Activated T-helper 1 cell treated with Interleukin-2 at 50 U/mL for 16 hours (primary cell): Measurements from ENCODE around the gene SEC22C.
"Not testable (repeated sequence)": the region's sequence is repeated elsewhere in the genome, so short reads cannot be mapped to it uniquely, and the experiment has no call there.

Source experiments
- DNase-seq: peaks from one replicate; pipeline ENCODE4 v3.0.0-alpha.2; 2020; ENCODE audit warnings: low read depth

The SEC22C gene

DNA sequence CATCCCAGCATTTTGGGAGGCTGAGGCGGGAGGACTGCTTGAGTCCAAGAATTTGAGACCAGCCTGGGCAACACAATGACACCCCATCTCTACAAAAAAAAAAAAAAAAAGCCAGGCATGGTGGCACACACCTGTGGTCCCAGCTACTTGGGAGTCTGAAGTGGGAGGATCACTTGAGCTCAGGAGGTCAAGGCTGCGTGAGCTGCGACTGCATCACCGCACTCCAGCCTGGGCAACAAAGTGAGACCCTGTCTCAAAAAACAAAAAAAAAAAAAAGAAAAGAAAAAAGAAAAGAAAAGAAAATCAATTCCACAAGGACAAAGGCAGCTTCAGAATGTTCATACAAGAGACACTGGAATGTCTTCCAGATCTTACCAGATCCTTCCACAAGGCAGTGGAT, 2.4 kb downstream of the SEC22C start:
- not testable (repeated sequence) for DNase-seq

DNA sequence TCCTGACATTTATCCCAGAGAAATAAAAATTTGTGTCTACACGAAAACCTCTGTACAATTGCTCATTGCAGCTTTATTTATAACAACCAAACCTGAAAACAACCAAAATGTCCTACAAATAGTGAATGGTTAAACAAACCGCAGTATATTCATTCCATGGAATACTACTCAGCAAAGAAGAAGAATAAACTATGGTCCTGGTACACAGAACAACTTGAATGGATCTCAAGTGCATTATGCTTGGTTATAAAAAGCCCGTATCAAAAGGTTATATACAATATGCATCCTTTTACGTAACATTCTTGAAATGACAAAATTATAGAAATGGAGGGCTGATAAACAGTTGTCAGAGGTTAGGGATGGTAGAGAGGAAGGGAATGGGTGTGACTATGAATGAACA, 3.7 kb downstream of the SEC22C start:
- no peak for DNase-seq

DNA sequence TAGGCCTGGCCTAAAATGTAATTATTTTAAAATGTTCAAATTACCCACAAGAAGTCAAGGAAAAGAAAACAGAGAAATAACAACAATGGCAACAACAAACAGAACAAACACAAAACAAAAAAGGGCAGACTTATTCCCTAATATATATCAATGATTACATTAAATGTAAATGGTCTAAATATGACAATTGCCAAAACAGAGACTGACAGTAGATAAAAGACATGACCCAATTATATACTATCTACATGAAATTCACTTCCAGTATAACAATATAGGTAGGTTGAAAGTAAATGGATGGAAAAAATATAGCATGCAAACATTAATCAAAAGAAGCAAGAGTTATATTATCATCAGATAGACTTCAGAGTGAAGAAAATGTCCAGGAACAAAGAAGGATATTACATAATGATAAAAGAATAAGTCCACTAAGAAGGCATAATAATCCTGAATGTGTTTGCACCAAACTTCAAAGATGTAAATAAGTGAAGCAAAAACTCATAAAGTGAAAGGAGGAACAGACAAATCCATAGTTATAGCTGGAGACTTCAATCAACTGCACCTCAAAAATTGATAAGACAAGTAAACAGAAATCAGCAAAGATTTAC, 6.5 kb downstream of the SEC22C start:
- DNase-seq = no peak

DNA sequence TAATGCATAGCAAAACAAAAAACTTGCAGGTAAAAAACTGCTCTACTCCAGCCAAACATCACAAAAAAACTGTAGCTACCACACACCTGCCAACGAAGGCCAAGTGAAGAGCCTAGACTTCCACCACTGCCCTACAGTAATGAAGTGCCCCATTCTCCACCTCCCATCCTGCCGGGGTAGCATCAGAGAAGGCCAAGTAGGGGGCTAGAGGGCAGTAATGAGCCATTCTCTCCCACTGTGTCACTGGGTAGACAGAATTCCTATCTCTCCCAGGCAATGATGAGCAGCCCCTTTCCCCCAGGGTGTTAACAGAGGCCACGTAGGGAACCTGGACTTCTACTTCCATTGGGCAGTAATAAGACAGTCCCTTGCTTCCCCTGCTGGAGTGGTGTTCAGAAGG, 9.5 kb downstream of the SEC22C start:
- no peak for DNase-seq

DNA sequence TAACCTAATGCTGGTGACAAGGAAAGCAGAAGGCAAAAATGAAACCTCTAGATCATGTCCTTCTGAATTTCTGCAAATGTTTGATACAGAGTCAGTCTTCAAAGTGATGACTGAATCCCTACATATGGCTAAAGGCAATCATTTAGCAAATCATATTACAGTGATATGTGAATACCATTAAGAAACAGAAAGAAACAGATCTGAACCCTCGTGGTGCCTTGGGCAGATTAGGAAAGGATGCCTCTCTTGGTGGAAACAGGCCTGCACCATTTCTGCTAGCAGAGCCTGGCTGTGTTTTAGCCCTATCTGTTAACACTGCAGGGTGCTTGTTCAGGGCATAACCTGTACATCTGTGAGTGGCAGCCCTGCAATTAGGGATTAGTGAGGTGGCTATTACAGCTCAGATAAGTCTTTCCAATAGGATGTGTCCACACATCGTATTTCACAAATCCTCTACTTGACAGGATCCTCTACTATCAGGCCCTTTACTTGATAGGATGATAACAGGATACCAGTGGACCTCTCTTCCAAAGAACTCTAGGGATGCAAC, 12.1 kb downstream of the SEC22C start:
- no peak for DNase-seq

DNA sequence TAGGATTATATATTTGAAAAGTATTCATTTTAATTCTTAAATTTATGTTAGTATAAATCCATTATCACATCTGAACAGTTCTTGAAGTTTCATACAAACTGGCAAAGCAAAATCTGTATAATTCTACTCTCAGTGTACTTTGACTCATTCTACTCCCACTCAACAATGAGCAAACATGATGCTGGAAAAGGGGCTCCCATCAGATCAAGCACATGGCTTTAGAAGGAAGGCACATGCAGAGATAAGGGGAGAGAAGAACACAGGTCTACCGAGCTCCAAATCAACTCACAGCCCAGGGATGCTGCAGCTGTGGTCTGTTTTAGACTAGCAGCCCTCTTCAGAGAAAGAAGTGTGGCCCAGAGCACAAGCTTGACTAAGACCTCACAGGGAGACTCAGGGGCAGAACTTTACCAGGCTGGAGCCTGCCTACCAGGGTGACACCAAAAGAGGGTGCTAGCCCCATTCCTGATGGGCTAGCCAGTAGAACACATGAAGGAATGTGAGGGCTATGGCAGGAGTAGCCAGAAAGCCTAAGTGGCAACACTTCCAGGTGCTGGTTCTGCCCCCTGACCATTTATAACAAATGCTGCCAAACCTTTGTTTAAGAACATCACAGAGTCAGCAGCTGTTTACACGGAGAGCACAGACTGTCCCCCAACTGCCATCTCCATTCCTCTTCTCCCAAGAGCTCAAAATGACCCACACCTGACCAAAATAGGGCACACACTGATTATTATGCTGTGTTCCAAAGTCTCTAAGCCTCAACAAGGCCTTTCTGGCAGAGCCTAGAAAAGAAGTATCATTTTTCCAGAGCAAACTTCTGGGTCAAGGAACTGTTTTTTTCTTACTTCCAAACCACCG, 19.5 kb downstream of the SEC22C start:
- no peak for DNase-seq

DNA sequence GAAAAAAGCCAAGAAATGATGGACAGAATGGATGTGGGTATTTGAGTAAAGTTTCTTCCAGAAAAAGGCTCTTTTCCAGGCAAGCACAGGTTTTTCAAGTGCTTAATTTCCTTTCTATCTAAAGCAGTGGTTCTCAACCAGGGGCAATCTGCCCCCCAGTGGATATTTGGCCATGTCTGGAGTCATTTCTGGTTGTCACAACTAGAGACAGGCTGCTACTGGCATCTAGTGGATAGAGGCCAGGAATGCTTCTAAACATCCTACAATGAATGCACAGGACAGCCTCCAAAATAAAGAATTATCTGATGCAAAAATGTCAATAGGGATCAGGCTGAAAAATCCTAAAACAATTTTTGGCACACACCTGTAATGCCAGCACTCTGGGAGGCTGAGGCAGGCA, 23.9 kb downstream of the SEC22C start:
- DNase-seq = no peak

DNA sequence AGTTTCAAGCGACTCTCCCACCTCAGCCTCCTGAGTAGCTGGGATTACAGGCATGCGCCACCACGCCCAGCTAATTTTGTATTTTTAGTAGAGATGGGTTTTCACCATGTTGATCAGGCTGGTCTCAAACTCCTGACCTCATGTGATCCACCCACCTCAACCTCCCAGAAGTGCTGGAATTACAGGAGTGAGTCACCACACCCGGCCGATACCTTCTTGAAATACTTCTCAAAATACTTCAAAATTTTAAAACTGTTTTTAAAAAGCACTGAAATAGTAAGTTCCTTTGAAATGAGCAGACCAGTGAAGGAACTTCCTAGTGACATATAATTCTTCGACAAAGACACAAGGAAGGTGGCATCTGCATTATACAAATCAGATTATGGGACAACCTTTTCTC, 24.9 kb downstream of the SEC22C start:
- DNase-seq = not testable (repeated sequence)

DNA sequence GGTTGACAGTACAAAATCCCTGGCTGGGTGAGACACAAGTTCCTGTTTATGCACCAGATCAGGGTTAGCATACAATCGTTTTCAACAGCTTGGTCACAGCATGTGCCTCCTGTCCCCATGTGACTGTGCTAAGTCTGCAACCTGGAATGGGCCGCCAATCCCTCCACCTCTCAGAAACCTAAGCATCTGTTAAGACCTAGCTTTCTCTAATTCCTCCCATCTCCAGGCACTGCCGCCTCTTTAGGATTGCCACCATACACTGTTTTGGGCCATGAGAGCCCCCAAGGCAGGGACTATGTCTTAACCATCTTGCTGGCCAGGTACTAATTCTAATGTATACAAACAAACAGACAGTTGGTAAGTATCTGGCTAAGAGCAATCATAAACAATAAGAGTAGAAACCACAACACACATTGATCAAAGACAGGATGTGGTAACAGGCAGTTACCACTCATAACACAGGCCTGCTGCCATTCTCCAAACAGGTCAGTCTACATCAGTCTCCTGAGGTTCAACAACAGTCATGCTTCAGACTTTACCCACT, 25.6 kb downstream of the SEC22C start:
- peak; percentile 24 for DNase-seq

DNA sequence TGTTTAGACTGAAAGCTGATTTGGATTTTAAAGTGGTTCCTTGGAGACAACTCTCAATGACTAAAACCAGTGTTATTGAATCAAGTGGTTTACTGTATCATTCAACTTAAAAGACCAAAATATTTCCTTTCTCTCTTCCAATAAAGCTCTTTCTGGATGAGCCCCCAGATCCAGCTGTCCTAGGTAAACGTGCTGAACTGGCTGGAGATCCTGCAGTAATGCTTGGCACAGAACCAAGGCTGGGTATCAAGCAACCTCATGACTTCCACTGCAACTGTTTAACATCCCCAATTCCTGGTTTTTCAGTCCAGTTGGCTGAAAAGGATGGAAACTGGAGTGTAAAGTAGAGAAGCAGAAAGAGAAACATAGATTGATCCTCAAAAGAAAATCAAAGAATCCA, 28.9 kb downstream of the SEC22C start:
- no peak for DNase-seq

DNA sequence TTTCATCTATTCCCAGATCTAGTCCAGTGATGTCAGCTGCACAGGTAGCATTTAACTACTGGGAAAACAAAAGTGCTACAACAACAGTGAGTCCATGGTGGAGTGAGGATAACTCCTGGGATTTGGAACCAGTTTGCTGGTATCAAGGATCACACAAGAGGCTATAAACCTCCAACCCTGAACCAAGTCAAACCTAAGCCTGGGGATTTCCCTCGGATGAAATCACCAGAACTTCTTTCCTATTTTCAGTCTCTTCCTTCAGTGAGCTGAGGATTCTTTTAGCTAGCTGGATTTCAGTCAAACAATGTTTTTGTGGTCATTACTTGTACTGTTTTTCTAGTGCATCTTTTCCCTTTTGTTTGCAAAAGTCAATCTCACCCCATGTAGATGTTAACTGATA, 31.5 kb downstream of the SEC22C start:
- DNase-seq = no peak

DNA sequence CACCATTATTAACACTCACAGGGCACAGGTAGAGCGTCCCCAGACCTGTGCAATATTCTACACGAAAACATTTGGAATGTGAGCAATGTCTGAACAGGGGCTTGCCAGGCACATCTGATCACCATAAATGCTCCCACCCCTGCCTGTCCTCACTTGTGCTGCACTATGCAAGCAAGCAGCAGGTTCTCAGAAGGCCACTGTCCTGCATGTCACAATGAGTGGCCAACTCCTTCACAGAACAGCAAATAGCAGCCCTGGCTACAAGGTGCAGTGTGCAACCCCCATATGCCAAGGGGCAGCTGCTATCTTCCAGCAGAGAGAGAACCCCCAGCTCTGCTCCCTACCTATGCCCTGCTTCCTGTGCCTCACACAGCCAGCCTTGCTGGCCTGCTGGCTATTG, 32.6 kb downstream of the SEC22C start:
- DNase-seq = no peak

DNA sequence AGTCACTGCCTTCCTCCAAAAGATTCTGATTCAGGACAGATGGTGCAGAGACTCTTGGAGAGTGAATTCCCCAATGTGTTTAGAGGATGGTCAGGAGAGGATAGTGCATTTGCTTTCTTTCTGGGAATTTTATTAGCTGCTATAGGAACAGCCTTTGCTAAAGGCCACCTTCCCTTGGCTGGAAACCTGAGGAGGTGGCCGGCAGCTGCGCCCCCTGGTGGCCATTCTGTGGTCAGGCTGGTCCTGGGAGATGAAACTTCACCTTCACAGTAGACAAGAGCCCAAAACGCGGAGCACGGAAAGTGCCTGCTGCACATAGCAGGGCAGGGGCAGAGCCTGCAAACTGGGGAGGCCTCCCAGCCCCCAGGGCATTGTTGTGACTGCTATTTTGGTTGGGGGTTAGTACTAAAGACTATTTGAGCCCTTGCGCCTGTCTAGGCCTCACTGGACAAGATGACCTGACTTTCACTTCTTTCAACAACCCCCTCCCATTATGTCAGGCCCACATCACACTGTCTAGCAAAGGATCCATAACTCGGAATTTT, 34.3 kb downstream of the SEC22C start:
- DNase-seq = peak; percentile 53

DNA sequence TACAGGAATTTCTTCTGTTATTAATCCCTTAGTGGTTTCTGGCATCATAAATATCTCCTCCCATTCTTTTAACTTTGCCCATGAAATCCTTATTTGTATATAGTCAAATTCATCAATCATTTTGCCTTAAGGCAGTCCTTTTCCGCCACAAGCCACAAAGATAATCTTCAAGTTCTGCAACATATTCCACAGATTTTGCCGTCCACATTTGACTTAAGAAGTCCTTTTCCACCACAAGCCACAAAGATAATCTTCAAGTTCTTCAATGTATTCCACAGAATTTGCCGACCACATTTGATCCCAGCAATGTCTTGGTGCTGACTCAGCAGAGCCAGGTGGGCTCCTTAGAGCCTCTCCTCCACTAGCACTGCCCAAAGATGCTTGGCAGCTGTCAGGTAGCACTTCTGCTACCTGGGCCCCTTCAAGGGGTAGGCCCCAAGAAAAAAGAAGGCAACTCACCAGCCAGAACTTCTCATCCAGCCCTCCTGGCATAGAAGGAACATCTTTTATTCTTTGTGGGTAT, 35.0 kb downstream of the SEC22C start:
- no peak for DNase-seq

DNA sequence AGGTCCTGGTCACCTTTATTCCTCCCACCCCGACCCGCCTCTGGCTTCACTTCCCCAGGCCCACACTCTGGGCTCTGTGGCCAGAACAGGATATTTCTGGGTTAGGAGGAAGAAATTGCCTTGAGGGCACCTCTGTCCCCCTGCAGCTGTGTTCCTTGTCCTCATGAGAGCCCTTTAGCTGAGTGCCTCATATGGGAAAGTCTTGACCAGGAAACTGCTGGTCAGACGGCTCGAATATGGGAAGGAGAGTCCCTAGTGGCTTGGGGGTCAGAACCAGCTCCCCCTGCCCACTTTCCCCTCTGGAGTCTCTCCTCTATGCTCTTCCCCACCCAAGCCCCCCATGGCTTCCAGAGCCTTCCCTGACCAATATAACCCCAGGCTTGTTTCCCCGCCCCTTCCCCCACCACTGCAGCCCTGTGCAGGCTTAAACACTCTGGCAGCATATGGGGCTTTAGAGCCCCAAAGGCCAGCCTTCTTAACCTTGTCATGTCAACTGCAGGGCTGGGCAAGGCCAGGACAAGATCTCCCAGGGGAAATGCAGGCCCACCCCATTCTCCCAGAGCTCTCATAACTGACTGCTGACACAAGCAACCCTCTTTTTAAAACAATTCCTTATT, 36.4 kb downstream of the SEC22C start:
- no peak for DNase-seq

DNA sequence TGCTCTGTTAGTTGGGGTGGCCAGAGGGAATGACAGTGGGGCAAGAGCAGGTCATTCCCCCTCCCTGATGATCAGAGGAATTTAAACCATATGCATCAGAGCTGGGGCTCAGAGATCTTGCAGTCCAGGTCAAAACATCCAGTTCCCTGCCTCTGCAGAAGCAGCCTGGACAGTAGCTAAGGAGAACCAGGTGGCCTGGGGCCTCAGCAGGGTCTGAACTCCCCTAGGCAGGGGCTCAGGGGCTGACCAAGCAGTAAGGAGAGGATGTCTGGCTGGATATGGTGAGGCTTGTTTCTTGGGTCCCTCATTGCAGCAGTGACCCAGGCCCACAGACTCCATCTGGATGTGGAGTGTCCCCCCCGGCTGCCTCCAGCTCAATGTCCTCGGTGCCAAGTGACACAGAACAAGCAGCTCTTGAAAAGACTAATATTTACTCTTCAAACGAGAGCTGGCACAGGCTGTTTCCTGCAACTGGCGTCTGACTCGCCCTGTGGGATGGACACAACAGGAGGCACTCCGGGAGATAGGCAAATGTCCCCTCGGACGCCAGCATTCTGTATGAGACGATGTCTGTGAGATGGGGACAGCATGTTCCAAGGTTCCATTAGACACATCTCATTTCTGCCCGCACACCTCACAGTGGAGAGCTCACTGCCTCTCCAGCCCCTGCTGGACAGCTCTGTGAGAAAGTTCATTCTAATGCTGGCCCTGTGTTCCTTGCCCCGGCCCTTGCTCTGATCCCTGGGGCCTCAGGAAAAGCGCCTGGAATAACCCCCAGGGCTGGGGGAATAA, 37.1 kb downstream of the SEC22C start:
- DNase-seq = no peak

DNA sequence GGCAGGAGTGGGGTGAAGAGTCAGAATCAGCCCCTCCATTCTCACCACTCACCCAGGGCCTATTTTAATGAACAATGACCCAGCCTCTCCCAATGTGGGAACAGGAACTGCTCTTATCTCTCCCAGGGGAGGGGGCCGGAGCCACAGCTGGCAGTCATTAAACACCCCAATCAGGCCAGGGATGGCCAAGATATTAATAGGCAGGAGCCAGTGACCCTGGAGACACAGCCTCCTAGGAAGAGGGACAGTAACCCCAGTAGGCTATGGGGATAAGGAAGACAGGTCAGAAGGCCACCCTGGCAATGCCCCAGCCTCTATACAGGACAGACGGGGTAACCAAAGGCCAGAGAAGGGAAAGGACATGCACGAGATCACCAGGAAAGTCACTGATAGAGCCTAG, 40.7 kb downstream of the SEC22C start:
- no peak for DNase-seq

DNA sequence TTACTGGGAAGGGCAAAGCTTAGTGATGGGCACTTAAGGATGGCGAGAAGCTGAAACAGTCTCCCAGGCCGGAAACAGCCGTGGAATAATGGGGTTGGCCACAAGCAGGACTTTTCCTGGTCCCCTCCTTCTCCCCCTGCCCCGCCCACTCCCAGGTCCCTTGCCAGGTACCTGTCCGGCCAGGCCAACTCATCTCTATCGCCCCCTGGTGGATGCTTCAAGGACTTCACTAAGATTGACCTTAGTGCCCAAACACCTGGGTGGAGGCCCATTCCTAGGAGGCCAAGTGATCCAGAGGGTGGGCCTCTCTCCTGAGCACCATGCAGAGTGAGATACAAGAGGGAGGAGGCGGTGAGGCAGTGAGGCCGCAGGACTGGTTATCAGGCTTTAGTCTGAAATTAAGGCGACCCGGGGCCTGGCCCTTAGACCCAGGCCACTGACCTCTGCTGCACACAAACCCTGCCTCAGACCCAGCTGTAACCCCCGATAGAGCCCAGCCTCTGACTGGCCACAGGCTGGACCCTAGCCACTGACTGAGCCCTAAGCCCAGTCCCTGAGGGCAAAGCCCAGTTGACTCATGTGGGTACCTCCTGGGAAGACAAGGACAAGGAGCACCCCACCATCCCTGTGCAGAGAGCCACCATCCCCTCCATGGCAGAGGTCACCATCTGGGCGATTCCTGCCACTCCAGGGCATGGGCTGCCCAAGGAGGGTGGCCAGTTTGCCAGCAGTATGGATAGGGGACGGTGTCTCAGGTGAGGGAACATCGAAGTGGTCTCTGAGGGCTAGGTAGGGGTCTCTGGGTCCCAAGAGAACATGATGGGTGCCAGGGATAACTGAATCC, 41.7 kb downstream of the SEC22C start:
- peak; percentile 36 for DNase-seq

DNA sequence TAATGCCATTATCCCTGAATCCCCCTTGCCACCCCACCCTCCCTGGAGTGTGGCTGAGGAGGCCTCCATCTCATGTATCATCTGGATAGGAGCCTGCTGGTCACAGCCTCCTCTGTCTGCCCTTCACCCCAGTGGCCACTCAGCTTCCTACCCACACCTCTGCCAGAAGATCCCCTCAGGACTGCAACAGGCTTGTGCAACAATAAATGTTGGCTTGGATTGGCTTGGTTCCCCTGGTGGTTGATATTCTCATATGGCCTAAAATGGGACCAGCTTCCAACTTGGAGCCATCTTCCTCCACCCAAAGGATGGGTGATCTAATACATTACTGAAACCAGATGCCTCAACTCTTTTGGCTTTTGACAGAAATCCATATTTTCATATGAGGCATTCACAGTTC, 44.4 kb downstream of the SEC22C start:
- DNase-seq = no peak

DNA sequence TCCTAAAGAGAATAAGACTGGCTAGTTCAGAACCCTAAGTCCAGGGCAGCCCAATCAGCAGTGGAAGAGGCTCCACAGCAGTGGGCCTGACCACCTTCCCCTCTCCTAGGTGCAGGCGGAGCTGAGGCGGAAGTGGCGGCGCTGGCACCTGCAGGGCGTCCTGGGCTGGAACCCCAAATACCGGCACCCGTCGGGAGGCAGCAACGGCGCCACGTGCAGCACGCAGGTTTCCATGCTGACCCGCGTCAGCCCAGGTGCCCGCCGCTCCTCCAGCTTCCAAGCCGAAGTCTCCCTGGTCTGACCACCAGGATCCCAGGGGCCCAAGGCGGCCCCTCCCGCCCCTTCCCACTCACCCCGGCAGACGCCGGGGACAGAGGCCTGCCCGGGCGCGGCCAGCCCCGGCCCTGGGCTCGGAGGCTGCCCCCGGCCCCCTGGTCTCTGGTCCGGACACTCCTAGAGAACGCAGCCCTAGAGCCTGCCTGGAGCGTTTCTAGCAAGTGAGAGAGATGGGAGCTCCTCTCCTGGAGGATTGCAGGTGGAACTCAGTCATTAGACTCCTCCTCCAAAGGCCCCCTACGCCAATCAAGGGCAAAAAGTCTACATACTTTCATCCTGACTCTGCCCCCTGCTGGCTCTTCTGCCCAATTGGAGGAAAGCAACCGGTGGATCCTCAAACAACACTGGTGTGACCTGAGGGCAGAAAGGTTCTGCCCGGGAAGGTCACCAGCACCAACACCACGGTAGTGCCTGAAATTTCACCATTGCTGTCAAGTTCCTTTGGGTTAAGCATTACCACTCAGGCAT, 45.6 kb downstream of the SEC22C start:
- DNase-seq = peak; percentile 15
